ENCODE data around the gene CNTN6. TPM values are rescaled to one million over a fixed set of nuclear protein-coding genes. Genes with fewer than 3 reads are reported as not detected.

Gene CNTN6
- total RNA-seq (2014; rRNA removed; shearing (Covaris generic)), result not detected in 2 replicates

GRCh38 chr3:1092771-1093170 lies at the start of gene CNTN6:
CNTN6 (plus strand) TSS chr3:1093024; CDS start chr3:1148009, 54,985 bp downstream.
- peak; percentile 11 for DNase-seq
- no peaks in the 10 kb centered on the region for H3K27me3 ChIP-seq (ENCODE audit: control insufficient read depth, insufficient read depth, low read length)
- H3K36me3 ChIP-seq (replicated peaks; ENCODE audit: control insufficient read depth, insufficient read depth, low read length), result no peaks in the 10 kb centered on the region
- H3K4me3 ChIP-seq (ENCODE audit: insufficient read depth, low read depth, low read length), result no peak within 1 kb of the TSS

GRCh38 chr3:1048558-1048957 lies 44.3 kb upstream of the CNTN6 start:
- Histone ChIP-seq H3K4me3 (ENCODE audit: insufficient read depth, low read depth, low read length) (no peak overlapping the region), H3K36me3 (replicated peaks; ENCODE audit: control insufficient read depth, insufficient read depth, low read length) (no peaks in the 10 kb centered on the region), H3K27me3 (ENCODE audit: control insufficient read depth, insufficient read depth, low read length) (no peaks in the 10 kb centered on the region)
- no peak for DNase-seq

- Histone ChIP-seq H3K36me3 (replicated peaks; ENCODE audit: control insufficient read depth, insufficient read depth, low read length) (no peaks in the 10 kb centered on the region), H3K27me3 (ENCODE audit: control insufficient read depth, insufficient read depth, low read length) (no peaks in the 10 kb centered on the region), H3K4me3 (ENCODE audit: insufficient read depth, low read depth, low read length) (no peak overlapping the region)
- DNase-seq, result no peak
These were observed 37.0 kb upstream of the CNTN6 start for GRCh38 chr3:1055870-1056269.

- Histone ChIP-seq H3K27me3 (ENCODE audit: control insufficient read depth, insufficient read depth, low read length) (no peaks in the 10 kb centered on the region), H3K36me3 (replicated peaks; ENCODE audit: control insufficient read depth, insufficient read depth, low read length) (no peaks in the 10 kb centered on the region), H3K4me3 (ENCODE audit: insufficient read depth, low read depth, low read length) (no peak overlapping the region)
- DNase-seq, result no peak
These were observed 36.1 kb upstream of the CNTN6 start for GRCh38 chr3:1056744-1057143.

- no peaks in the 10 kb centered on the region for H3K36me3 ChIP-seq (replicated peaks; ENCODE audit: control insufficient read depth, insufficient read depth, low read length)
- no peak for DNase-seq
- no peaks in the 10 kb centered on the region for H3K27me3 ChIP-seq (ENCODE audit: control insufficient read depth, insufficient read depth, low read length)
- H3K4me3 ChIP-seq (ENCODE audit: insufficient read depth, low read depth, low read length), result no peak overlapping the region
These were observed 35.4 kb upstream of the CNTN6 start for GRCh38 chr3:1057436-1057835.

GRCh38 chr3:1068985-1069384 lies 23.8 kb upstream of the CNTN6 start:
- no peaks in the 10 kb centered on the region for H3K36me3 ChIP-seq (replicated peaks; ENCODE audit: control insufficient read depth, insufficient read depth, low read length)
- H3K27me3 ChIP-seq (ENCODE audit: control insufficient read depth, insufficient read depth, low read length), result no peaks in the 10 kb centered on the region
- no peak overlapping the region for H3K4me3 ChIP-seq (ENCODE audit: insufficient read depth, low read depth, low read length)
- DNase-seq, result no peak

GRCh38 chr3:1072041-1072440 lies 20.8 kb upstream of the CNTN6 start:
- H3K4me3 ChIP-seq (ENCODE audit: insufficient read depth, low read depth, low read length), result no peak overlapping the region
- DNase-seq, result no peak
- no peaks in the 10 kb centered on the region for H3K27me3 ChIP-seq (ENCODE audit: control insufficient read depth, insufficient read depth, low read length)
- no peaks in the 10 kb centered on the region for H3K36me3 ChIP-seq (replicated peaks; ENCODE audit: control insufficient read depth, insufficient read depth, low read length)

- DNase-seq, result no peak
- no peak overlapping the region for H3K4me3 ChIP-seq (ENCODE audit: insufficient read depth, low read depth, low read length)
- H3K27me3 ChIP-seq (ENCODE audit: control insufficient read depth, insufficient read depth, low read length), result no peaks in the 10 kb centered on the region
- H3K36me3 ChIP-seq (replicated peaks; ENCODE audit: control insufficient read depth, insufficient read depth, low read length), result no peaks in the 10 kb centered on the region
These were observed 13.2 kb upstream of the CNTN6 start for GRCh38 chr3:1079662-1080061.

GRCh38 chr3:1082108-1082507 lies 10.7 kb upstream of the CNTN6 start:
- peak; percentile 25 for DNase-seq
- H3K4me3 ChIP-seq (ENCODE audit: insufficient read depth, low read depth, low read length), result no peak overlapping the region
- H3K36me3 ChIP-seq (replicated peaks; ENCODE audit: control insufficient read depth, insufficient read depth, low read length), result no peaks in the 10 kb centered on the region
- H3K27me3 ChIP-seq (ENCODE audit: control insufficient read depth, insufficient read depth, low read length), result no peaks in the 10 kb centered on the region

- Histone ChIP-seq H3K36me3 (replicated peaks; ENCODE audit: control insufficient read depth, insufficient read depth, low read length) (no peaks in the 10 kb centered on the region), H3K27me3 (ENCODE audit: control insufficient read depth, insufficient read depth, low read length) (no peaks in the 10 kb centered on the region), H3K4me3 (ENCODE audit: insufficient read depth, low read depth, low read length) (no peak overlapping the region)
- no peak for DNase-seq
These were observed 5.7 kb upstream of the CNTN6 start for GRCh38 chr3:1087066-1087560.

GRCh38 chr3:1088503-1088902 lies 4.3 kb upstream of the CNTN6 start:
- DNase-seq, result no peak
- Histone ChIP-seq H3K27me3 (ENCODE audit: control insufficient read depth, insufficient read depth, low read length) (no peaks in the 10 kb centered on the region), H3K4me3 (ENCODE audit: insufficient read depth, low read depth, low read length) (no peak overlapping the region), H3K36me3 (replicated peaks; ENCODE audit: control insufficient read depth, insufficient read depth, low read length) (no peaks in the 10 kb centered on the region)

- H3K27me3 ChIP-seq (ENCODE audit: control insufficient read depth, insufficient read depth, low read length), result no peaks in the 10 kb centered on the region
- DNase-seq, result no peak
- no peak overlapping the region for H3K4me3 ChIP-seq (ENCODE audit: insufficient read depth, low read depth, low read length)
- H3K36me3 ChIP-seq (replicated peaks; ENCODE audit: control insufficient read depth, insufficient read depth, low read length), result no peaks in the 10 kb centered on the region
These were observed 1.5 kb upstream of the CNTN6 start for GRCh38 chr3:1091286-1091685.

GRCh38 chr3:1092061-1092460 lies 763 bp upstream of the CNTN6 start:
- DNase-seq, result no peak
- no peaks in the 10 kb centered on the region for H3K27me3 ChIP-seq (ENCODE audit: control insufficient read depth, insufficient read depth, low read length)
- H3K4me3 ChIP-seq (ENCODE audit: insufficient read depth, low read depth, low read length), result no peak overlapping the region
- H3K36me3 ChIP-seq (replicated peaks; ENCODE audit: control insufficient read depth, insufficient read depth, low read length), result no peaks in the 10 kb centered on the region

GRCh38 chr3:1093217-1093616 lies 393 bp downstream of the CNTN6 start:
- Histone ChIP-seq H3K27me3 (ENCODE audit: control insufficient read depth, insufficient read depth, low read length) (no peaks in the 10 kb centered on the region), H3K4me3 (ENCODE audit: insufficient read depth, low read depth, low read length) (no peak overlapping the region)
- no peak for DNase-seq

GRCh38 chr3:1103525-1103924 lies 10.7 kb downstream of the CNTN6 start:
- Histone ChIP-seq H3K36me3 (replicated peaks; ENCODE audit: control insufficient read depth, insufficient read depth, low read length) (no peaks in the 10 kb centered on the region), H3K27me3 (ENCODE audit: control insufficient read depth, insufficient read depth, low read length) (no peaks in the 10 kb centered on the region), H3K4me3 (ENCODE audit: insufficient read depth, low read depth, low read length) (no peak overlapping the region)
- no peak for DNase-seq

More at GRCh38 chr3:1093217-1093616, 393 bp downstream of the CNTN6 start:
- H3K36me3 ChIP-seq (replicated peaks; ENCODE audit: control insufficient read depth, insufficient read depth, low read length), result no peaks in the 10 kb centered on the region

GRCh38 chr3:1117843-1118473 lies 25.1 kb downstream of the CNTN6 start:
- DNase-seq, result no peak
- Histone ChIP-seq H3K27me3 (ENCODE audit: control insufficient read depth, insufficient read depth, low read length) (no peaks in the 10 kb centered on the region), H3K36me3 (replicated peaks; ENCODE audit: control insufficient read depth, insufficient read depth, low read length) (no peaks in the 10 kb centered on the region), H3K4me3 (ENCODE audit: insufficient read depth, low read depth, low read length) (no peak overlapping the region)

Measured in H7 (cell line).